Mammary epithelial cell (primary cell): ENCODE measurements around the gene BMS1.

Source experiments
- EZH2 ChIP-seq: IDR thresholded peaks from 2 replicates; pipeline ENCODE4 v1.6.1; 2012; ENCODE audit warnings: low read length, inconsistent platforms, borderline replicate concordance
- TF ChIP-seq, protein P1 (sequence below), 2 donors: IDR thresholded peaks in 1 of 2; conservative IDR thresholded peaks in 1 of 2; 2 replicates each; pipeline ENCODE4 v1.5.1; 2011 to 2012; ENCODE audit warnings: inconsistent platforms in 2 of 2, low read length in 2 of 2, mild to moderate bottlenecking in 2 of 2, control low read depth in 1 of 2, low read depth in 1 of 2; ENCODE audit not compliant: insufficient read depth in 1 of 2; ENCODE audit errors: extremely low read depth in 1 of 2

- TF ChIP-seq, protein P1, sequence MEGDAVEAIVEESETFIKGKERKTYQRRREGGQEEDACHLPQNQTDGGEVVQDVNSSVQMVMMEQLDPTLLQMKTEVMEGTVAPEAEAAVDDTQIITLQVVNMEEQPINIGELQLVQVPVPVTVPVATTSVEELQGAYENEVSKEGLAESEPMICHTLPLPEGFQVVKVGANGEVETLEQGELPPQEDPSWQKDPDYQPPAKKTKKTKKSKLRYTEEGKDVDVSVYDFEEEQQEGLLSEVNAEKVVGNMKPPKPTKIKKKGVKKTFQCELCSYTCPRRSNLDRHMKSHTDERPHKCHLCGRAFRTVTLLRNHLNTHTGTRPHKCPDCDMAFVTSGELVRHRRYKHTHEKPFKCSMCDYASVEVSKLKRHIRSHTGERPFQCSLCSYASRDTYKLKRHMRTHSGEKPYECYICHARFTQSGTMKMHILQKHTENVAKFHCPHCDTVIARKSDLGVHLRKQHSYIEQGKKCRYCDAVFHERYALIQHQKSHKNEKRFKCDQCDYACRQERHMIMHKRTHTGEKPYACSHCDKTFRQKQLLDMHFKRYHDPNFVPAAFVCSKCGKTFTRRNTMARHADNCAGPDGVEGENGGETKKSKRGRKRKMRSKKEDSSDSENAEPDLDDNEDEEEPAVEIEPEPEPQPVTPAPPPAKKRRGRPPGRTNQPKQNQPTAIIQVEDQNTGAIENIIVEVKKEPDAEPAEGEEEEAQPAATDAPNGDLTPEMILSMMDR (conservative IDR thresholded peaks at IDR 0.05 in 1 of 2, IDR thresholded peaks at IDR 0.05 in 1 of 2; ENCODE audit: extremely low read depth in 1 of 2, insufficient read depth in 1 of 2, low read depth in 1 of 2, low read length in 2 of 2), result peak in 1 of 2 donors; percentile 6
- no peak for TF ChIP-seq EZH2
These were observed 54.3 kb downstream of the BMS1 start for GRCh38 chr10:42836771-42837468.
